ENCODE results near the gene ACTG1.

Gene ACTG1

DNA sequence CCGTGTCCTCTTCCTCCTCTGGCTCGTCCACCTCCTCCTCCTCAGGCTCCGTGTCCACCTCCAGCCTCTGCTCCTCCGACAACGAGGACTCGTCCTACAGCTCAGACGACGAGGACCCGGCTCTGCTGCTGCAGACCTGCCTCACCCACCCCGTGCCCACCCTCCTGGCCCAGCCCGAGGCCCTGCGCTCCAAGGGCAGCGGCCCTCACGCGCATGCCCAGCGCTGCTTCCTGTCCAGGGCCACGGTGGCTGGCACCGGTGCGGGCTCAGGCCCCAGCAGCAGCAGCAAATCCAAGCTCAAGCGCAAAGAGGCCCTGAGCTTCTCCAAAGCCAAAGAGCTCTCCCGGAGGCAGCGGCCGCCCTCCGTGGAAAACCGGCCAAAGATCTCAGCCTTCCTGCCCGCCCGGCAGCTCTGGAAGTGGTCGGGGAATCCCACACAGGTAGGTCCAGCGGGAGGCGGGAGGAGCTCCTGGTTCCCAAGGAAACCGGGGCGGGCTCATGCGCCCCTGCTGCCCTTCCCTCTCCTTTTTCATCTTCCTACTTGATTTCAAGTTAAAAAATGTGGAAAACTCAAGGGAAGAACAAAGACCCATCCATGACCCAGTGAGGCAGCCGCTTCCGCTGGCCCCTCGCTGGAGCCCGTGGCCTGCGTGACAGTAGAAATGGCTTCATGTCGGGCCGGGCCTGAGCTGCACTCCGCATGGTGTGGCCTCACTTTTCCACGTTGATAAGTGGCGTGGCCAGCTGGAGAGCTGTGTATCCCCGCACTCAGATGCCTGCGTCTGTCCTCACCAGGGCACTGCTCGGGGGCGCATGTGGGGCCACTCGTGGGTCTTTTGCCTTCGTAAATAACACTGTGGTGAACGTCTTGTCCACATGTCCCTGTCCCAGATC, 50.7 kb downstream of the ACTG1 start:
- no peak overlapping the region for H3K4me3 ChIP-seq (ENCODE audit: low read length)
- no peak for TF ChIP-seq ZNF274 (IDR thresholded peaks at IDR 0.05; ENCODE audit: low read depth, low read length)

DNA sequence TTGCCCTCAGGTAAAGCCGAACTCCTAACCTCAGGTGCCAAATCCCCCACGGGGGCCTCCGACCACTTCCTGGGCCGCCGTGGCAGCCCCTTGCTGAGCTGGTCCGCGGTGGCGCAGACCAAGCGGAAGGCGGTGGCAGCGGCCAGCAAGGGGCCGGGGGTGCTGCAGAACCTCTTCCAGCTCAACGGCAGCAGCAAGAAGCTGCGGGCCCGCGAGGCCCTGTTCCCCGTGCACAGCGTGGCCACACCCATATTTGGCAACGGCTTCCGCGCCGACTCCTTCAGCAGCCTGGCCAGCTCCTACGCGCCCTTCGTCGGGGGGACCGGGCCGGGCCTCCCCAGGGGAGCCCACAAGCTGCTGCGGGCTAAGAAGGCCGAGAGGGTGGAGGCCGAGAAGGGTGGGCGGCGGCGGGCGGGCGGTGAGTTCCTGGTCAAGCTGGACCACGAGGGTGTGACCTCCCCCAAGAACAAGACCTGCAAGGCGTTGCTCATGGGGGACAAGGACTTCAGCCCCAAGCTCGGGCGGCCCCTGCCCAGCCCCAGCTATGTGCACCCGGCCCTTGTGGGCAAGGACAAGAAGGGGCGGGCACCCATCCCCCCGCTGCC, 51.6 kb downstream of the ACTG1 start:
- H3K4me3 ChIP-seq (ENCODE audit: low read length) = no peak overlapping the region
- no peak for TF ChIP-seq ZNF274 (IDR thresholded peaks at IDR 0.05; ENCODE audit: low read depth, low read length)
